ENCODE data around the gene SOX8.

DNA sequence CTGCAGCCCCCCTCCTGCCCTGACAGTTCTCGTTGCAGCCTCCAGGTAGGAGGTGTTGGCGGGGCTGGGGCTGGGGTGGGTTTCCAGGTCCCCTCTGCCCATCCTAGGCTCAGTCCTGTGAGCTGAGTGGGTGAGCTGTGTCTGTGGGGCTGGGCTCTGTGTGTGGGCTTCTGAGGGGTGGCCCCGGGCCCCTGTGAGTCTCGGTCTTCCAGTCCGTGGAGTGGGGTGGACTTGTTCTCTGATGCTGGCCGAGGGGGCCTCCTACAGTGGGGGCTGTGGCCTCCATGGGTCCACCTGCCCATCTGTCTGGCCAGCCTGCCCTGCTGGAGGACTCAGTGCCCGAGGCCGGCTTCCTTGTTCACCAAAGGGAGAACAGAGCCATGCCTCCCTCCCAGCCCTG, 32.7 kb downstream of the SOX8 start:
- no peak for TF ChIP-seq CTCF (IDR thresholded peaks at IDR 0.05; ENCODE audit: low read length)
- TF ChIP-seq EZH2 (optimal IDR thresholded peaks at IDR 0.05; ENCODE audit: low read depth, low read length), result no peak
